SU-DHL-6 (cell line): Measurements from ENCODE around the gene BRD4.

ENCODE experiments used
- H2AFZ ChIP-seq: fragments of 200-600 bp; sonication (generic); 2 replicates; pipeline ENCODE4 v1.6.1; 2014; ENCODE audit warnings: low read depth, mild to moderate bottlenecking, moderate library complexity, mixed read lengths, antibody characterized with exemption, low read length; ENCODE audit not compliant: severe bottlenecking
- H3F3A ChIP-seq: fragments of 200-600 bp; shearing (Covaris generic); 2 replicates; pipeline ENCODE4 v1.6.0; 2016; ENCODE audit warnings: antibody characterized with exemption, mild to moderate bottlenecking; ENCODE audit not compliant: insufficient read depth
- H3K27ac ChIP-seq: fragments of 200-600 bp; sonication (generic); 2 replicates; pipeline ENCODE4 v1.5.1; 2016; ENCODE audit warnings: low read depth, mild to moderate bottlenecking, low read length, moderate library complexity, mixed read lengths
- H3K27me3 ChIP-seq: fragments of 200-600 bp; sonication (generic), shearing (Covaris generic); 2 replicates; pipeline ENCODE4 v1.6.0; 2014; ENCODE audit warnings: mild to moderate bottlenecking, low read length
- H3K36me3 ChIP-seq: fragments of 200-600 bp; sonication (generic); 2 replicates; pipeline ENCODE4 v1.6.1; 2014; ENCODE audit warnings: mild to moderate bottlenecking, low read length, mixed read lengths
- H3K4me2 ChIP-seq: fragments of 300-600, 200-600 bp; shearing (Covaris generic), sonication (generic); 2 replicates; pipeline ENCODE4 v1.6.0; 2014; ENCODE audit warnings: low read length, low read depth, mild to moderate bottlenecking; ENCODE audit not compliant: poor library complexity, severe bottlenecking
- H3K4me3 ChIP-seq: fragments of 200-600 bp; sonication (generic); 2 replicates; pipeline ENCODE4 v1.5.1; 2014; ENCODE audit warnings: antibody characterized with exemption, low read length, mild to moderate bottlenecking, mixed read lengths; ENCODE audit not compliant: insufficient read depth, poor library complexity, severe bottlenecking
- H3K79me2 ChIP-seq: fragments of 200-600 bp; sonication (generic); 2 replicates; pipeline ENCODE4 v1.6.1; 2014; ENCODE audit warnings: mild to moderate bottlenecking, low read length, moderate library complexity; ENCODE audit not compliant: insufficient read depth
- H3K9ac ChIP-seq: fragments of 200-600 bp; sonication (generic); 2 replicates; pipeline ENCODE4 v1.7.0; 2014; ENCODE audit warnings: mild to moderate bottlenecking, low read length
- H3K9me2 ChIP-seq: fragments of 200-600 bp; sonication (generic); replicated peaks from 2 replicates; pipeline ENCODE4 v1.6.1; 2014; ENCODE audit warnings: low read length; ENCODE audit not compliant: insufficient read depth
- H3K9me3 ChIP-seq: fragments of 200-600 bp; sonication (generic); 2 replicates; pipeline ENCODE4 v1.6.1; 2014; ENCODE audit warnings: low read length, mixed read lengths; ENCODE audit not compliant: insufficient read depth
- H4K20me1 ChIP-seq: fragments of 200-600 bp; sonication (generic); 2 replicates; pipeline ENCODE4 v1.6.1; 2014; ENCODE audit warnings: low read depth, mild to moderate bottlenecking, antibody characterized with exemption, low read length, moderate library complexity, mixed read lengths
- CTCF ChIP-seq: fragments of 200-600 bp; sonication (generic); IDR thresholded peaks from one replicate; pipeline ENCODE4 v1.5.1; 2017; ENCODE audit warnings: antibody characterized with exemption, mild to moderate bottlenecking, low read length, moderate library complexity; ENCODE audit not compliant: insufficient read depth, poor library complexity, severe bottlenecking
- EZH2phosphoT487 ChIP-seq: fragments of 200-600 bp; sonication (generic), shearing (Covaris generic); conservative IDR thresholded peaks from 2 replicates; pipeline ENCODE4 v1.6.1; 2018; ENCODE audit warnings: mild to moderate bottlenecking, antibody characterized with exemption, low read length, moderate library complexity, mixed read lengths

Gene BRD4

GRCh38 chr19:15285896-15286591 is 46.3 kb downstream of the BRD4 start:
- TF ChIP-seq CTCF (no peak), EZH2phosphoT487 (no peak)
- no peaks in the 10 kb centered on the region for H3K9me2 ChIP-seq
- H3K27ac ChIP-seq: peak overlapping the region; percentile 82
- no peaks in the 10 kb centered on the region for H3K27me3 ChIP-seq
- peaks cover 42% of the 10 kb centered on the region; the same call in 1 of the 2 replicates for H4K20me1 ChIP-seq
- peak overlapping the region; percentile 69 for H3K4me2 ChIP-seq
- H3K4me3 ChIP-seq: peak overlapping the region; percentile 23
- peak overlapping the region; percentile 32; the same call in 1 of the 2 replicates for H3K9ac ChIP-seq
- H3K9me3 ChIP-seq: no peaks in the 10 kb centered on the region
- H3K36me3 ChIP-seq: no peaks in the 10 kb centered on the region
- H3F3A ChIP-seq: peaks cover 46% of the 10 kb centered on the region
- H2AFZ ChIP-seq: no peak overlapping the region
- H3K79me2 ChIP-seq: peaks cover 100% of the 10 kb centered on the region

- Histone ChIP-seq H3K36me3 (no peaks in the 10 kb centered on the region), H3K9me3 (no peaks in the 10 kb centered on the region), H4K20me1 (peaks cover 43% of the 10 kb centered on the region; the same call in 1 of the 2 replicates), H3K4me2 (no peak overlapping the region), H3K27ac (no peak overlapping the region), H3K4me3 (no peak overlapping the region), H3K9me2 (no peaks in the 10 kb centered on the region), H3F3A (peaks cover 34% of the 10 kb centered on the region), H3K79me2 (peaks cover 100% of the 10 kb centered on the region), H2AFZ (no peak overlapping the region), H3K9ac (no peak overlapping the region), H3K27me3 (no peaks in the 10 kb centered on the region)
- TF ChIP-seq CTCF (no peak), EZH2phosphoT487 (no peak)
These were observed 47.4 kb downstream of the BRD4 start for GRCh38 chr19:15284896-15285295.

- Histone ChIP-seq H3F3A (peaks cover 28% of the 10 kb centered on the region), H3K9me3 (no peaks in the 10 kb centered on the region), H3K36me3 (no peaks in the 10 kb centered on the region), H3K9me2 (no peaks in the 10 kb centered on the region), H3K79me2 (peaks cover 100% of the 10 kb centered on the region), H3K4me3 (no peak overlapping the region), H3K27ac (no peak overlapping the region), H3K9ac (no peak overlapping the region), H3K27me3 (no peaks in the 10 kb centered on the region), H2AFZ (no peak overlapping the region), H3K4me2 (no peak overlapping the region), H4K20me1 (peaks cover 47% of the 10 kb centered on the region)
- TF ChIP-seq EZH2phosphoT487: no peak
- TF ChIP-seq CTCF: no peak
These were observed 48.2 kb downstream of the BRD4 start for GRCh38 chr19:15284091-15284490.
